ENCODE results near the gene EXOC6B. TPM values are rescaled to one million over a fixed set of nuclear protein-coding genes. Genes with fewer than 3 reads are reported as not detected.

Gene EXOC6B
- total RNA-seq, 1 experiment from 2014 or later, result 34.3 TPM

GRCh38 chr2:72581560-72582181, 244.2 kb downstream of the EXOC6B start:
- H2AFZ ChIP-seq, result no peak overlapping the region
- CTCF ChIA-PET, result no interaction called here

GRCh38 chr2:72579591-72580180, 246.1 kb downstream of the EXOC6B start:
- Histone ChIP-seq H4K20me1 (ENCODE audit: insufficient read depth) (peaks cover 5% of the 10 kb centered on the region; the same call in 1 of the 2 replicates), H3K36me3 (ENCODE audit: low read depth) (no peaks in the 10 kb centered on the region), H3K4me1 (replicated peaks; ENCODE audit: insufficient read depth) (peaks cover 9% of the 10 kb centered on the region), H3K9me2 (ENCODE audit: insufficient read depth) (no peaks in the 10 kb centered on the region), H2AFZ (no peak overlapping the region), H3K4me3 (no peak overlapping the region), H3K27ac (no peak overlapping the region), H3K9me3 (ENCODE audit: insufficient read depth, low read depth) (no peaks in the 10 kb centered on the region), H3K27me3 (ENCODE audit: insufficient read depth, low read depth) (no peaks in the 10 kb centered on the region), H3F3A (ENCODE audit: insufficient read depth, low read depth) (no peaks in the 10 kb centered on the region; the same call in 1 of the 2 replicates), H3K4me2 (no peak overlapping the region), H3K79me2 (ENCODE audit: low read depth) (no peaks in the 10 kb centered on the region)
- TF ChIP-seq EZH2 (IDR thresholded peaks at IDR 0.05; ENCODE audit: low read depth) (no peak), CTCF (conservative IDR thresholded peaks at IDR 0.05) (peak; percentile 90)
- peak in 1 of 2 experiments; percentile 58 for DNase-seq
- intact Hi-C loops (cut with micrococcal nuclease; ENCODE audit: unreplicated experiment), result loop anchor here (1.0 to 10.0 kb wide), 7 partner anchors 165 to 1034 kb away; no protein-coding TSS in a partner anchor
- CTCF ChIA-PET, result interaction anchor here (0.5 to 1.3 kb wide), 6 partner anchors 18 to 1033 kb away, joined by 3 to 10 read pairs (median 4); no protein-coding TSS in a partner anchor
- POLR2A ChIA-PET (ENCODE audit: unreplicated experiment), result no interaction called here
- no TSS peak for BruUV-seq (replicated peaks)

More at GRCh38 chr2:72581560-72582181, 244.2 kb downstream of the EXOC6B start:
- H3K79me2 ChIP-seq (ENCODE audit: low read depth), result no peaks in the 10 kb centered on the region
- H3K9me3 ChIP-seq (ENCODE audit: insufficient read depth, low read depth), result no peaks in the 10 kb centered on the region
- H4K20me1 ChIP-seq (ENCODE audit: insufficient read depth), result peaks cover 5% of the 10 kb centered on the region; the same call in 1 of the 2 replicates
- no peak overlapping the region for H3K27ac ChIP-seq
- no peak overlapping the region for H3K4me2 ChIP-seq
- H3K9me2 ChIP-seq (ENCODE audit: insufficient read depth), result no peaks in the 10 kb centered on the region
- TF ChIP-seq CTCF (conservative IDR thresholded peaks at IDR 0.05) (no peak; the same call in 1 of the 2 replicates), EZH2 (IDR thresholded peaks at IDR 0.05; ENCODE audit: low read depth) (no peak)
- no peak for DNase-seq
- H3K27me3 ChIP-seq (ENCODE audit: insufficient read depth, low read depth), result no peaks in the 10 kb centered on the region
- intact Hi-C loops (cut with micrococcal nuclease; ENCODE audit: unreplicated experiment), result loop anchor here (5.0 to 10.0 kb wide), 2 partner anchors 283 to 419 kb away; no protein-coding TSS in a partner anchor
- H3K4me1 ChIP-seq (replicated peaks; ENCODE audit: insufficient read depth), result peaks cover 5% of the 10 kb centered on the region
- no TSS peak for BruUV-seq (replicated peaks)
- POLR2A ChIA-PET (ENCODE audit: unreplicated experiment), result no interaction called here
- no peaks in the 10 kb centered on the region; the same call in 1 of the 2 replicates for H3F3A ChIP-seq (ENCODE audit: insufficient read depth, low read depth)
- no peaks in the 10 kb centered on the region for H3K36me3 ChIP-seq (ENCODE audit: low read depth)
- no peak overlapping the region for H3K4me3 ChIP-seq

GRCh38 chr2:72576861-72577260, 249.0 kb downstream of the EXOC6B start:
- no peak overlapping the region for H3K4me2 ChIP-seq
- DNase-seq, result peak in 1 of 2 experiments; percentile 45
- no peak overlapping the region for H3K27ac ChIP-seq
- no TSS peak for BruUV-seq (replicated peaks)
- POLR2A ChIA-PET (ENCODE audit: unreplicated experiment), result interaction anchor here (1.0 kb wide), 1 partner anchor 15 kb away, joined by 7 read pairs; no protein-coding TSS in a partner anchor
- peaks cover 5% of the 10 kb centered on the region; the same call in 1 of the 2 replicates for H4K20me1 ChIP-seq (ENCODE audit: insufficient read depth)
- no peak overlapping the region for H3K4me3 ChIP-seq
- H3K79me2 ChIP-seq (ENCODE audit: low read depth), result no peaks in the 10 kb centered on the region
- TF ChIP-seq CTCF (conservative IDR thresholded peaks at IDR 0.05) (no peak), EZH2 (IDR thresholded peaks at IDR 0.05; ENCODE audit: low read depth) (no peak)
- H3K36me3 ChIP-seq (ENCODE audit: low read depth), result no peaks in the 10 kb centered on the region
- intact Hi-C loops (cut with micrococcal nuclease; ENCODE audit: unreplicated experiment), result loop anchor here (10.0 kb wide), 3 partner anchors 168 to 652 kb away; no protein-coding TSS in a partner anchor
- no peaks in the 10 kb centered on the region for H3K9me3 ChIP-seq (ENCODE audit: insufficient read depth, low read depth)
- CTCF ChIA-PET, result no interaction called here
- H3K4me1 ChIP-seq (replicated peaks; ENCODE audit: insufficient read depth), result peaks cover 9% of the 10 kb centered on the region
- no peaks in the 10 kb centered on the region; the same call in 1 of the 2 replicates for H3F3A ChIP-seq (ENCODE audit: insufficient read depth, low read depth)
- H2AFZ ChIP-seq, result no peak overlapping the region
- H3K9me2 ChIP-seq (ENCODE audit: insufficient read depth), result no peaks in the 10 kb centered on the region
- H3K27me3 ChIP-seq (ENCODE audit: insufficient read depth, low read depth), result no peaks in the 10 kb centered on the region
